GM12875 (cell line): ENCODE results near the gene PRR5L.

ENCODE experiments used
- H3K4me3 ChIP-seq: one replicate; pipeline ENCODE4 v1.5.1; 2011; ENCODE audit warnings: low read depth, low read length, control low read depth
- TF ChIP-seq, protein P1 (sequence below): IDR thresholded peaks from 2 replicates; pipeline ENCODE4 v1.5.1; 2011; ENCODE audit warnings: low read depth, mild to moderate bottlenecking, control low read depth, inconsistent platforms, low read length, moderate library complexity, borderline replicate concordance; ENCODE audit not compliant: insufficient read depth

PRR5L gene

DNA sequence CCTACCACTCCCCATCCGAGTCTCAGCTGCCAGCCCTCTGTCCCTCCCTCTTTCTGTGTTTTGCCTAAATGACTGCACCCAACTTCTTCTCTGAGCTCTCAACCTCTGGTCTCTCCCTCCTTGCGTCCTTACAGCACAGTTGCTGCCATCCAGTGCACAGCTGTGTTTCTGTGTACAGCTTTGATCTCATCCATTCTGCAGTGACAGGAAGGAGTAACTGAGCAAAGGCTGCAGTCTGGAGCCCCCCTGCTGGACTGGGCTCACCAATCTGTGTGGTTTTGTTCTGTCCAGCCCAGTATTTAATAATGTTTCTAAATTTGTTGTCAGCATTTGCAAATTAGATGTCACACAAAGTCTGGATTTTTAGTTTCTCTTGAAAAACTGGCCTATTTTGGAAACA lies 43.8 kb downstream of the PRR5L start:
- TF ChIP-seq, protein P1, sequence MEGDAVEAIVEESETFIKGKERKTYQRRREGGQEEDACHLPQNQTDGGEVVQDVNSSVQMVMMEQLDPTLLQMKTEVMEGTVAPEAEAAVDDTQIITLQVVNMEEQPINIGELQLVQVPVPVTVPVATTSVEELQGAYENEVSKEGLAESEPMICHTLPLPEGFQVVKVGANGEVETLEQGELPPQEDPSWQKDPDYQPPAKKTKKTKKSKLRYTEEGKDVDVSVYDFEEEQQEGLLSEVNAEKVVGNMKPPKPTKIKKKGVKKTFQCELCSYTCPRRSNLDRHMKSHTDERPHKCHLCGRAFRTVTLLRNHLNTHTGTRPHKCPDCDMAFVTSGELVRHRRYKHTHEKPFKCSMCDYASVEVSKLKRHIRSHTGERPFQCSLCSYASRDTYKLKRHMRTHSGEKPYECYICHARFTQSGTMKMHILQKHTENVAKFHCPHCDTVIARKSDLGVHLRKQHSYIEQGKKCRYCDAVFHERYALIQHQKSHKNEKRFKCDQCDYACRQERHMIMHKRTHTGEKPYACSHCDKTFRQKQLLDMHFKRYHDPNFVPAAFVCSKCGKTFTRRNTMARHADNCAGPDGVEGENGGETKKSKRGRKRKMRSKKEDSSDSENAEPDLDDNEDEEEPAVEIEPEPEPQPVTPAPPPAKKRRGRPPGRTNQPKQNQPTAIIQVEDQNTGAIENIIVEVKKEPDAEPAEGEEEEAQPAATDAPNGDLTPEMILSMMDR, result no peak
- H3K4me3 ChIP-seq, result no peak overlapping the region

DNA sequence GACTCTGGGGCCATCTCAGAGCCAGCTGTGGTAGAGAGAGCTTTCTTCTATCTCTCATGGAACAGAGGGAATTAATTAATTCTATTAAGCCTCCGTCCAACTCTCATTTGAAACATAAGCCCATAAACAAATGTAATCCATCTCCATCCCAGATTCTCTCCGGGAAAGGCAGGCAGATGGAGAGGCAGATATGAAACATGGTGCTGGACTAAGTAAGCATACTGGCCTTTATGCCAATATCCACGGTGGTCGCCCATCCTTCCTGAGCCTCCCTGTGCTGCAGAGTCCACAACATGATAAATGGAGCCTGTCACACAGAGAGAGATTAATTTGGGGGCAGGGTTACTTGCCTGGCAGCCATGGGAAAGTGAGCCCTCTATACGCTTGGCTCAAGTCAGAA lies 44.8 kb downstream of the PRR5L start:
- TF ChIP-seq, protein P1, result no peak
- H3K4me3 ChIP-seq, result no peak overlapping the region

DNA sequence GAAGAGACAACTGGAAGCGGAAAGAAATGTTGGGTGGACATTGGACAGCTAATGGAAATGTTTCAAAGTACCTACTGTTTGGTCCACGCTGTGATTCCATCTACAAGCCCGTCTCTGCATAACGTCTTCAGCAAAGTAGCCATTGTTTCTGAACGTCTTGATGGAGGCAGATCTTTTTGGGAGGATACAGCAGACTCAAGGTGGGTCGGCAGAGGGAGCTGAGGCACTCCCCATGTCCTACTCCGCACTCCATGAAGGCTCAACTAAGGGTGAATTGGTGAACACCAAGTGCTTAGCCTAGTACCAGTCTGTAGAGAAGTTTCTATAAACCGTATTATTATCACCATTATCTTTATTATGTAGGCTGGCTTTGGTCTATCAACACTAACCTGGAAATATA lies 45.8 kb downstream of the PRR5L start:
- no peak overlapping the region for H3K4me3 ChIP-seq
- TF ChIP-seq, protein P1, result no peak

- TF ChIP-seq, protein P1, result no peak
- H3K4me3 ChIP-seq, result no peak overlapping the region
These were observed 46.2 kb downstream of the PRR5L start for GRCh38 chr11:36342327-36342726.

DNA sequence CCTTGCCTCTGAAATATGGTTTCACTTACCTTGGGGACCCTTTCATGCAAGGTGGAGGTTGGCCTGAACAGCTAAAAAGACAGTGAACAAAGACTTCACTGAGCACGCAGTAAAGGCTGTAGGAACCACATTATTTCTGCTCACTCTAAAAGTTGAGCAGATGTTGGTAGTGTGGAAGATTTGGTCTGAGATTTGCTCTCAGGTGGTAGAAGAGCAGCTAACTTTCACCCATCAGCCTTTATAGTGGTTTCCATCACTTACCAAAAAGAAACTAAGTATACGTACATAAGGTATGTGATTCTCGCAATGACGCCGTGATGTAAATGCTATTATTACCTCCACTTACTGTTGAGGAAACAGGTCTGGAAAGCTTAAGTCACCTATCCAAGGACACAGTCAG lies 47.3 kb downstream of the PRR5L start:
- H3K4me3 ChIP-seq, result no peak overlapping the region
- TF ChIP-seq, protein P1, result no peak

- H3K4me3 ChIP-seq, result no peak overlapping the region
- TF ChIP-seq, protein P1, result no peak
These were observed 49.0 kb downstream of the PRR5L start for GRCh38 chr11:36345084-36345511.

DNA sequence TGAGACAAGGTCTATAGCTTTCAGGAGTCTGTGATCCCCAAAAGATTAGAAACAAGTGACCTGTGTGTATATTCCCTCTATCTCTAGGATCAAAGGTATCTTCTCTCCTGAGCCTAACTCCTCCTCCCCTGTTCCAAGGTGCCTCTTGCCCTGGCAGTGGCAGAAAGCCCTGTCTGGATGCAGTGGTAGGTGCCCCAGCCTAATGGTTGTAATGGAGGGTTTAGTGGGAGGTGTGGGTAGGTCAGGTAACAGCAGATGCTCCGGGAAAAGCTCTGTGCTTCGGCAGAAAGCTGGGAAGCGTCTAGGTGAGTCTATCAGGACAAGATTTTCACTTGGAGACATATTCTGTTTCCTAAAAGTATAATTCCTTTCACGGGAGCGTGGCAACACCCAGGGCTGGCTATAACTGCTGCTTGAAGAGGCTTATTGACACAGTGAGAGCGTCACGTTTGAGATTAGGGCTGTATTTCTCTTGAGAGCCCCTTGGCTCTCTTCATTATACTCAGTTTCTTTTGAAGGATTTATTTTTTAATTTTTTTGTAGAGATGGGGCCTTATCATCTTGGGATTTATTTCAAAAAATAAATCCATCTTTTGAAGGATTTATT lies 49.5 kb downstream of the PRR5L start:
- TF ChIP-seq, protein P1, result no peak
- no peak overlapping the region for H3K4me3 ChIP-seq
